Measurements from ENCODE around the gene PHKB.
A peak's percentile ranks its signal among the peaks of the same experiment; 100 is the strongest.
"Not testable (repeated sequence)": the region's sequence is repeated elsewhere in the genome, so short reads cannot be mapped to it uniquely, and the experiment has no call there.

The PHKB gene

GRCh38 chr16:47664653-47665325 is 203.7 kb downstream of the PHKB start:
- CTCF ChIA-PET = no interaction called here
- peak; percentile 10 for DNase-seq (ENCODE audit: extremely low spot score)
- no peak for TF ChIP-seq CTCF (IDR thresholded peaks at IDR 0.05; ENCODE audit: control extremely low read depth, extremely low read depth, low read depth, missing control alignments)
- POLR2A ChIA-PET = no interaction called here

GRCh38 chr16:47666434-47666833 is 205.3 kb downstream of the PHKB start:
- POLR2A ChIA-PET = no interaction called here
- CTCF ChIA-PET = interaction anchor here (1.5 kb wide), 1 partner anchor 523 kb away, joined by 3 read pairs; the partner anchor contains the start of gene NETO2
- DNase-seq (ENCODE audit: extremely low spot score) = no peak
- no peak for TF ChIP-seq CTCF (IDR thresholded peaks at IDR 0.05; ENCODE audit: control extremely low read depth, extremely low read depth, low read depth, missing control alignments)

GRCh38 chr16:47667956-47668355 is 206.8 kb downstream of the PHKB start:
- no peak for TF ChIP-seq CTCF (IDR thresholded peaks at IDR 0.05; ENCODE audit: control extremely low read depth, extremely low read depth, low read depth, missing control alignments)
- ChIA-PET CTCF (no interaction called here), POLR2A (no interaction called here)
- DNase-seq (ENCODE audit: extremely low spot score) = no peak

- no peak for DNase-seq (ENCODE audit: extremely low spot score)
- ChIA-PET POLR2A (no interaction called here), CTCF (interaction anchor here (0.8 to 1.1 kb wide), 2 partner anchors 23 to 808 kb away, joined by 3 read pairs; no protein-coding TSS in a partner anchor)
- no peak for TF ChIP-seq CTCF (IDR thresholded peaks at IDR 0.05; ENCODE audit: control extremely low read depth, extremely low read depth, low read depth, missing control alignments)
Measured at GRCh38 chr16:47672475-47672874, 211.3 kb downstream of the PHKB start.

- POLR2A ChIA-PET = no interaction called here
- CTCF ChIA-PET = no interaction called here
- TF ChIP-seq CTCF (IDR thresholded peaks at IDR 0.05; ENCODE audit: control extremely low read depth, extremely low read depth, low read depth, missing control alignments) = no peak
- no peak for DNase-seq (ENCODE audit: extremely low spot score)
Measured at GRCh38 chr16:47676635-47677177, 215.6 kb downstream of the PHKB start.

- POLR2A ChIA-PET = not testable (repeated sequence)
- CTCF ChIA-PET = interaction anchor here (1.9 kb wide), 1 partner anchor 11 kb away, joined by 4 read pairs; no protein-coding TSS in a partner anchor
Measured at GRCh38 chr16:47681571-47681970, 220.4 kb downstream of the PHKB start.

GRCh38 chr16:47687694-47688093 is 226.6 kb downstream of the PHKB start:
- ChIA-PET POLR2A (no interaction called here), CTCF (interaction anchor here (1.7 kb wide), 1 partner anchor 36 kb away, joined by 5 read pairs; no protein-coding TSS in a partner anchor)
- no peak for DNase-seq (ENCODE audit: extremely low spot score)
- TF ChIP-seq CTCF (IDR thresholded peaks at IDR 0.05; ENCODE audit: control extremely low read depth, extremely low read depth, low read depth, missing control alignments) = no peak

More at GRCh38 chr16:47681571-47681970, 220.4 kb downstream of the PHKB start:
- not testable (repeated sequence) for DNase-seq (ENCODE audit: extremely low spot score)

Measured in GM10248 (cell line).